Limb (tissue), 2 donors: ENCODE data around the gene FMN2.
"Not testable (repeated sequence)": the region's sequence is repeated elsewhere in the genome, so short reads cannot be mapped to it uniquely, and the experiment has no call there.

ENCODE experiments used
- DNase-seq, 2 donors: peaks; one replicate each; pipeline ENCODE4 v3.0.0-alpha.2; 2016; ENCODE audit errors: extremely low spot score in 2 of 2

The FMN2 gene

DNA sequence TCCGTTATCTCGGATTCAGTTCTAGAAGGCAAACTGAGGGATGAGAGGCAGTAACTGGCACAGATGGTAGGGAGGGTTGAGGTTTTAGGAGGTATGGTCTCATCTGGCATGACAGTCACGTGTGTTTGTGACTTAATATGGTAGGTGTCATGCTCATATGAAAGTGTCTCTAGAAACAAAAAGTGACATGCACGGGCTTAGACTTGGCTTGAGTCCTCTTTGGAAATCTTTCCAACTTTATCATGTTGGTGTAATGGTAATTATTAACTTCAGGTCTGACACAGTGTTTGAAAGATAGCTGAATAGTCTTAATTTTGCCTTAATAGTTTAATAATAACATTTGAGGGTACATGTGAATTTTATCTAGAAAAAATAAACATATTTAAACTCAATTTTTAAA is 218.1 kb downstream of the FMN2 start:
- DNase-seq = no peak

DNA sequence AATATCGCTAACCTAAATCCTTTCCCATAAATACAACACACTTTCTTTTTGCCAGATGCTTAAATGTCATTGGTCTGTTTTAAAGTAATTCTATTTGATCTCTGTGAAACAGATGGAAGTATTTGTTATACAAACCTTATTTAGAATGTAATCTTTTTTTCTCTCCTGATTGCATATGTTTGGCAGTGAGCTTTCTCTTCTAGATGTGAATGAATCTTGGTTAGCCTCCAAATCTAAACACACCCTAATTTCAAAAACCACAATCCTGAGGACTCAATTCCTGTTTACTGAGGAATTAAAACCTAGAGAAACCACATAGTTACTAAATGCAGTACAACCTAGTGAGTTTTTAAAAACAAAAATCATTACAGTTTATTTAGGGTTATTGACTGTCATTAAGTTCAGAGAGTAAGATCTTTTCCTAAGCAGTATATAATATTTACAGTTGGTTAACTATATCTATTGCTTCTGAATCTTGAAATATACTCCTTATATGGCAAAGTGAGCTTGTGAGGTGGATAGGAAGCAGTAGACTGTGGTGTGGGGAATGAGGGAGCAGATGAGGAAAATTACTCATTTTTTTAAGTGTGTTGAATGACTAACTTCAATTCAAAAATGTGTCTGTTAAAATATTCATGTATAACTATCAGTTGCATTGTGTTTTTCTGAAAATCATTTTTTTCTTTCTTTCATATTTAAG is 218.7 kb downstream of the FMN2 start:
- peak in 1 of 2 donors; percentile 53 for DNase-seq

DNA sequence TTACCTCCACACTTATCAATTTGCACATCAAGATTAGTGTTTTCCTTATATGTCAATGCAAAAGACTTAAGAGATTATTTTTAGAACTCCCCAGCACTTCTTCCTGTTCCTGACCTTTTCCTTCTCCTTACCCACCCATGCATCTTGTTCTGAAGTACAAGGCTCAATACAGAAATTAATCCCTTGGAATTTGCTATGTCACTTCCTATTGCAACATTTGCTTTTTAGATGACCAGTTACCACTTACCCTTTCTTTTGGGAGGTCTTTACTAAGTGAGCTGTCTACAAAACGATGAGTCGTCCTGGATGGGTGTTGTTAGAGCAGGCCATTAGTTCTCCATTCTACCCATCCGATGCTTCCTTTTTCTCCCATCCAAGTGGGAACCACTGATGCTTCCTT is 221.2 kb downstream of the FMN2 start:
- DNase-seq = no peak

DNA sequence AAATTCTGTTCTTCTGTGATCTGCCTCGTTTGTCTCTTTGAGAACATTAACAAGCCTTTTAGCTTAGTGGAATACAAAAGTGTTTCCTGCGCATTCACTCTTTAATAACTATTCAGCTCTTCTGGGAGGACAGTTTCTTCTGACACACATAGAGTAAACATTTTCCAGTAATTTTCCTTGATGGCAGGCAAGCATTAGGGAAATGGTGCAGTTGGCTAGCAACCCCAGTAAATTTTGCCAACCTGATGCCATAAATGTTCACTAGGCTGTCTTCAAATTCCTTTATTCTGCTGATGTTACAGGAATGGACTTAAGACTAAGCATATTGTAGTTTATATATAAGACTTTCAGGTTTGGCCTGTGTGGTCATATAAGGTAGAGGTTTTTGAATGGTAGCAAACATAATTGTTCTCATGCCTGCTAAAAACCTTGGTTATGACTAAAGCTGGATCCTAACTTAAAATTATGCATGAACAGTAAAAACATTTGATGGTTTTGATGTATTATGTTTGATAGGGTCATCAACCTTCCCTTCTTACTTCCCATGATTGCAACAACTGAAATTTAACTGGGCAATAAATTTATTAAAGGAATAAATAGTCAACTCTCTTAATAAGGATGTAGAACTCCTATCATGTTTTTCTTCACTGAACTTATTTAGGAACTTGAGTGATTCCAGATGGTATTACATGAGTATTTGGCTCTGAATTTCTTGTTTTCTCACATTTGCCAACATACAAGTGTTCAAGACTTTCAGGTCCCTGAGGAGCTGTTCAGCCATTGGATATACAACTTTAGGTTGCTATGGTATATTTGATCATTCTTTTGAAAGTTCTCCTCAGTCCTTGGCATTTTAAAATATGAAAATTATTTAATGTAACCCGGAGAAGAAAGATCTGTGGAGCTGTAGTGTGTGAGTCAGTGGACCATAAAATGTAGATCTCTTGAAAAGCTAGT is 223.4 kb downstream of the FMN2 start:
- DNase-seq = peak in 1 of 2 donors; percentile 85

DNA sequence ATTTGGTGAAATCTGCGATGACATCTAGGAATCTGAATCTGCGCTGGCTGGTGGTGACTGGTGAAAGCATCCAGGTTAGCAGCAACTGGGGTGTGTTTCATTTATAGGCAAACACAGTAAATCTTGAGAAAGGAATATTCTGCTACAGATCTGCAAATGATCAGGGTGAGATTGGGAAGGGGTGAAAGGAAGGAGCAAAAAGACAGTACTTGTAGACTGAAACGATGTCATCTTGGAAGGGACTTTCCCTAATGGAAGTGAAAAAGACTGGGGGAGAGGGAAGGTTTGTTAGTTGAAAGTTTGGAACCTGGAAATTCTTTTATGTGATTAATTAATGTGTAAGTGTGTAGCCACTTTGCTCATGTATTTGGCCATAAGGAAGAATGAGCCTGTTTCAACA is 228.3 kb downstream of the FMN2 start:
- DNase-seq = no peak

DNA sequence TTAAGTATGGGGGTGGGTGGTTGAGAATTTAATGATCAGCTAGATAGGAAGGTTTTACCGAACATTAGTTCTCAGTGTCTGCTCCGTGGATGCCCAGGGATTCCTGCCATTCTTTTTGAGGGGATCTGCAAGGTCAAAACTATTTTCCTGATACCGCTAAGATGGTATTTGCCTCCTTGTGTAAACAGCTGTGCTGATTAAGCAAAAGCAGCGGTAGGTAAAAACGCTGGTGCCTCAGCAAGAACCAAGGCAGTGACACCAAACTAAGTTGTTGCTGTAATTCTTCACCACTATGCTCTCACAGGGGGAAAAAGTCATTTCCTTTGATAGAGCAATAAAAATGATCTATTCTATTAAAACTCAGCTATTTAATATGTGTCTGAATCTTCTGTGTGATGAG is 229.0 kb downstream of the FMN2 start:
- DNase-seq = no peak

DNA sequence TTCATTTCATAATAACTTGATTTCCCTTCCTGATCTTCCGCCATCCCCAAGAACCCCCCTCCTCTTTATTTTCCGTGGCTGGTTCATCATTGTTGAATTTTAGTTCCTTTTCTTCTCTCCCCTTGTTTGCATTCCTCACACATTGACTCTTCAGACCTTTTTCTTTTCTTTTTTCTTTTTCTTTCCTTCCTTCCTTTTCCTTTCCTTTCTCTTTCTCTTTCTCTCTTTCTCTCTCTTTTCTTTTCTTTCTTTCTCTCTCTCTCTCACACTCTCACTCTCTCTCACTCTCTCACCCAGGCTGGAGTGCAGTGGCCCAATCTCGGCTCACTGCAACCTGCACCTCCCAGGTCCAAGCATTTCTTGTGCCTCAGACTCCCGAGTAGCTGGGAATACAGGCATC is 231.3 kb downstream of the FMN2 start:
- DNase-seq = no peak

DNA sequence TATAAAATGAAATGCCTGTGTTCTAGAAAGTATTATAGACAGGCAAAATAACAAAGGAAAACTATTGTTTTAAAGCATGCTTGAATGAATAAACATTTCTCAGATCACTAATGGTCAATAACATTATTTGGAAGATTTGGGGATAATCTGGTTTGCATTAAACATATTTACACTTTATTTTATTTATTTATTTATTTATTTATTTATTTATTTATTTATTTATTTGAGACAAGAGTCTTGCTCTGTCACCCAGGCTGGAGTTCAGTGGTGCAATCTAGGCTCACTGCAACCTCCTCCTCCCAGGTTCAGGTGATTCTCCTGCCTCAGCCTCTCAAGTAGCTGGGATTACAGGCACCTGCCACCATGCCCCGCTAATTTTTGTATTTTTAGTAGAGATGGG is 236.7 kb downstream of the FMN2 start:
- not testable (repeated sequence) for DNase-seq

DNA sequence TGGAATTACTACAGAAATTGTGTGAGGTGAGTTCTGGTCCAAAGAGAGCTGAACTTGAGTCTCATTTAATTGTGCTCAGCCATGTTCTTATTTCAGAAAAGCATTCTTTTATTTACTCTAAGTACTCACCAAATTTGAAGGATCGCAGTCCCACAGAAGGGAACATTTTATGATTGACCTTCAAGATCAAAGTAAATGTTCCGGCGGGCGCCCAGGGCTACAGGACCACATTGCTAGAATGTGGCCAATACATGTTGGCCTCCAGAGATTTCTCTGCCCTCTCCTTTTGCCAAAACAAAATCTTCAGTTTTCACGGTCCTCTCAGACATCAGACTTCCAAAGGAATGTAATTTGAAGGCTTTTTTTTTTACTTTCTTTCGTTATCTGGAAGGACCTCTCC is 237.8 kb downstream of the FMN2 start:
- no peak for DNase-seq

DNA sequence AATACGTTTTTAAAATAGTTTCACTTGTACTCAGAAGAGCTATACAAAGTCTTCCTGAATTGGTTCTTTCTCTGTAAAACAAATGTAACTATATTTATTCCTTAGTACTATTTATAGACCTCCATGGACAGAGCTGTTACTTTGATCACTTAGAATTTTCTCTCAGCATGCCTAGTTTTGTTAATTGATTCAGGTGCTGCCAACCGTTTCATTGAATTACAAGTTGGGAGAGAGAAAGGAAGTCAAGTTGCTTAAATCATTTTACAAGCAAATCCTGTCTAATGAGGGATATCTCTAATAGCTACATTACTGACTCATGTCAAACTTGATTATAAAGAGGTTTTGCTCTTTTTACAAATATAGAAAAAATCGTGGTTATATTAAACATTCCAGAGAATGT is 241.0 kb downstream of the FMN2 start:
- DNase-seq = no peak

DNA sequence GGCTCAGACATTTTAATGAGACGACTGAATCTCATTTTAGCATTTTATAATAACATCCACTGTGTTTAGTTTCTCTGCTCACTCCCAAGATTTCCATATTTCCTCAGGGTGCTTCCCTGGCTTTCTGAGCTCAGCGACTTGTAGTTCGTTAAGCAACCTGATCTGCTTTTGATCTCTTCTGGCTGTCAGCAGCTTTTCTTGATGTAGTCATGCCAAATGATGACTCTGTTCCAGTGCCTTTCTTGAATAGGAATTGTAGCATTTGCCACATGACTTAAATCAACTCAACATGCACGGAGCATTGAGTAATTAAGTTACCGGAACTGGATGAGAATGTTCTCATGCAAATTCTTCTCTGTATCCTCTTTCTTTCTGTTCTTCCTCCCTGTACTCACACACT is 246.1 kb downstream of the FMN2 start:
- peak in 1 of 2 donors; percentile 47 for DNase-seq

DNA sequence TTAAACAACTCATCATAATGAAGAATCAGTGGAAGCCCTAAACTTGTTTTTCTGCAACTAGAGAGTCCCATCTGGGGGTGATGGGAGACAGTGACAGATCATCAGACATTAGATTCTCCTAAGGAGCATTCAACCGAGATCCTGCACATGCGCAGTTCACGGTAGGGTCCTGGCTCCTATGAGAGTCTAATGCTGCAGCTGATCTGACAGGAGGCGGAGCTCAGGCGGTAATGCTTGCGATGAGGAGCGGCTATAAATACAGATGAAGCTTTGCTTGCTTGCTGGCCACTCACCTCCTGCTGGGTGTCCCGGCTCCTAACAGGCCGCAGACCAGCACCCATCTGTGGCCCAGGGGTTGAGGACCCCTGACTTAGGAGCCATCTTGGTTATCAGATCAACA is 247.2 kb downstream of the FMN2 start:
- no peak for DNase-seq

DNA sequence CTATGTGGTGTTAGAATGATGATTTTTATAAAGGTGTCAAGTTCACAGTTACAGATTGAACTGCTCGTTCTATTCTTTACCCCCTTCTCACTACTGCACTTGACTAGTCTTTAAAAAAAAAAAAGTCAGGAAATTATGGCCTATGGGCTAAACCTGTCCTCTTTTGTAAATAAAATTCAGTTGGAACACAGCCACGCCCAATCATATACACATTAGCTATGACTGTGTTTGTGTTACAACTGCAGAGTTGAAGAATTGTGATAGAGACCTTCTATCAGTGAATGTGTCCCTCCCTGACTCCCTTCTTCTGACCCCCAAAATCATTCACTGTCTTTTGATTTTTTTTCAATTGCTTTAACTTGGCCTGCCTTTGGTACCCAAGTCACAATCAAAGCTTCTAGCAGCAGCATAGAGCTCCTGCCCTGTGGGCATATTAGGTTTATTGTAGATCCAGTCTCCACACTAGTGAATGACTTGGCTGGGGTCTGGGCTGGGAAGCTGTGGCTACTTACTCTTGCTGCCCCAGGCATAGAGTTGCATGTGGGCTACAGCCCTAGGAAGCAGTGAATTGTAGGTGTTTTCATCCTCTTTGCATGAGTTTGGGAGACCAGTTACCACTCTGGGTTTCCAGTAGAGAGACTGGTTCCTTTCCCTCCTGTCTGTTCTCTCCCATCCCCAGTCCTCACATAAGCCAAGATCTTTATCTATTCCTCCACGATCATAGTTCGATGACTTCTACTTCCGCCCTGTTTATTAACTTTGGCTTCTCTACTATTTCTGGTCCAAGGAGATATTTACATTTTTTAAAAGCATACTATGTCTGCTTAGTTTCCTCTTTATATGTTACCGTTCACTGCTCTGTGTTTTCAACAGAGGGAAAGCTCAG is 249.9 kb downstream of the FMN2 start:
- DNase-seq = no peak

DNA sequence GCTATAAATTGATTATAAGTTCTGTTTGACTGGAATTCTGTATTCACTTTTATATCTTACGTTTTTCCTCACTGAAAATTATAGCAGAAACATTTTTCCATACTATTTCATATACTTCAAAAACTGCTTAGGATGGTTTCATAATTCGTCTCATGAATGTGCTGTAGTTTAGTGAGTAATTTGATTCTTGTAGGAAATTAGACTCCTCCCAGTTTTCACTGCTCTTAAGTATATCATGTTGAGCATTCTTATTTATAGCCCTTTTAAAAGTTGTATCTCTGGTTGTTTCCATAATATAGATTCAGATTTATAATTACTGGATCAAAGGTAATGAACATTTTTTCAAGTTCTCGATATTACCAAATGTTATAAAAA is 250.6 kb downstream of the FMN2 start:
- DNase-seq = no peak

DNA sequence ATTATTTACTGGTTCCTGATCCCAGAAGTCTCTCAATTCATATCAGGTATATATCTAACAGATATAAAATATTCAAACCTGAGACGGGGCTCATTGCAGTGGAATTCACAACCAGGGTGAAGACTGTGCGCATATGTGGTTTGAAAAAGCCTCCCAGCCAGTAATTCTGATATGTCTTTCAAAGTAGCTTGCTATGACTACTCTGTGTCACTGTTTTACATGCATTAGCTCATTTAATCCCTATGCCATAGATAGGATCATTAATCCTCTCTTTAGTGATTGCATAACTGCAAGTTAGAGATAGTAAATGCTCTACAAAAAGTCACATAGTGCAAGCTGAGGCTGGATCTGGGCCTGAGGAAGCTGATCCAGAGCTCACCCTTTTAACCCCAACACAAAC is 251.4 kb downstream of the FMN2 start:
- no peak for DNase-seq

DNA sequence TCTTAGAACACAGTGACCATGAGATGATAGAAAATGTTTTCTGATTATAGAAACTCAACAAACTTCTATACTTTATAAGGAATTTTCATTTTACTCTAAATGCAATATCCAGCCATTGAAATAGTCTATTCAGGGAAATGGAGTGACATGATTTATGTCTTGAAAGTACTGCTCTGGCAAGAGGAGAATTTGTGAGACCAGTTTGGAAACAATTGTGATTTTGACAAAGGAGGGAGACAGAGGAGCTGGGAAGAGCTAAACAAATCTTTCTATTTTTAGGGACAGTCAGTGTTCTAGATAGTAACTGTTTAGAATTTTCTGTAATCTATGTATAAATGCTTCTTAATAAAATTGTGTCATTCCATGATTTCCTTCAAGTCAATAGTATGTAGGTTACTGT is 252.3 kb downstream of the FMN2 start:
- no peak for DNase-seq

DNA sequence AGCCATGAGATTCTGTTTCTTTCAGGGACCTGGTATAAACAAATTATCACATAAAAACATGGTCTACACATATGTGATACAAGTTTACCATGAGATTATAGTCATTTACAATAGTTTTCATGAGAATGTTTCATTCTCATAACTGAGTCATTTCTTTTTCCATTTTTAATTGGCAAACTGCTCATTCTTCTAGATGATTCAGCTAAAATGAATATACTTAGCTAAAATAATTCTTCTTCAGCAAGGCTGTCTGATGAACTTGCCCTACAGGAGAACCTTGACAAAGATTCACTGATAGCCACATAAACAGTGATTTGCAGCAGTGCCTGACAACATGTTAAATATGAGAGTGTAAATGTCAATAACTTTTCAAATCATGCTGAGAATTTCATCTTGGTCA is 253.2 kb downstream of the FMN2 start:
- DNase-seq = no peak

DNA sequence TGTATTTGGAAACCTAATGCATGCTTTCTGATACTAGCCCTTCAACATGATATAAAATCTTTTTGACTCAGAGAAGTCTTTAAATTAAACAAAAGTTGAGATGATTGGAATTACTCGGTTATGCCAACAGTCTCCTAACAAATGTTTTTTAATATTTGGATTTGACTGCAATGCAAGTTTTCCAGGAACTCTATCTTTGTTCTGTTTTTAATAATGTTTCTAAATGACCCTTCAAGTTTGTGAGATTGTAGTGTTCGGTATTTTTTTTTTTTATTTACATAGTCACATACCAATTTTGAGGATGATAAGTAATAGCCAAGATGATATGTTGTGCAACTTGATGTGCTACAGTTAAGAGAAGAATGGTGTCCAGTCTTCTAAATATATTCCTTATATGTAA is 258.0 kb downstream of the FMN2 start:
- DNase-seq = no peak

DNA sequence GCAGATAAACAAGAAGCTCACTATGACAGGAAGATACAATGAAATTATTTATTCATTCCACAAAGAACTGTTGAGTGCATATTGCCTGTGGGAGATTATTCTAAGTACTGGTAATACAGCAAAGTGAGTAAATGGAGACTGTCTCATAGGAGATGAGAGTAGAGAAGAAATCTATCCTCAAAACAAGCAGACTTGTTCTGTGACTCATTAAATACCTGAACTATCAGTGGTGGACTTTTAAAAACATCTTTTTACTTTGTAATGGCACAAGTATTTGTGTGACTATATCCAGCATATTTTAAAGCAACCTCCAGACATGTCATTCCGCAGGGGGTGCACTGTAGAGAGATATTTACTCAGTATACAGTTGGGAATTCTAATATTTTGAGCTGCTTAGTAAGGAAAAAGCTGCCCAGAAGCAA is 259.2 kb downstream of the FMN2 start:
- DNase-seq = no peak

DNA sequence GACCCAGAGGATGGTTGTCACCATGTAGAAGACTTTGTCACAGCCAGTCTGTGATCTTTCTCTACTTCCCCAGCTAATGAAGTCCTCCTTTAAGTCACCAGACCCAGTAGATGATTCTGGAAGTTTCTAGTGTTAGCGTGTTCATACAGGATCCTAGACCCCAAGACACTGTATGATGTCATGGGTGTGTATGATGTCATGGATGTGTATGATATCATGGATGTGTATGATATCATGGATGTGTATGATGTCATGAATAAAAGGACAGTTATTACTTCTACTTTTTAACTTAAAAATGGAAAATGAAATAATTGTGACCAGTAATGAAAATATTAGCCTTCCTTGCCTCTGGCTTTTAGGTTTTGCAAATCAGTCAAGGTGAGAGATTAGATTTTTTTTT is 260.0 kb downstream of the FMN2 start:
- no peak for DNase-seq

DNA sequence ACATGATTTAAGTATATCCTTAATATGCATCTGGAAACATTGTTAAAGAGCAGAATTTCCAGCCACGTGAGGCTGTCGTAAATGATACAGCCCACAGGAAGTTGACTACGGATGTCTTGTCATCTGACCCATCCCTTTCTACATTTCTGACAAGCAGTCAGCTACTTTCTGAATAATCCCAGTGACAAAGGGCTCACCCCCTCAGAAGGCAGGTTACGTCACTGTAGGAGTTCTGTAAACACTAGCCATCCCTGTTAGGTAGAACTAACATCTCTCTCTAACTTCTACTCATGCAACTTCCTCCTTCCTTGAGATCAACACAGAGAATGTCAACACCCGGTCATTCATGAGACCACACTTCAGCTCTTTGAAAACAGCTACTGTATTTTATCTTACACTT is 261.1 kb downstream of the FMN2 start:
- DNase-seq = no peak

DNA sequence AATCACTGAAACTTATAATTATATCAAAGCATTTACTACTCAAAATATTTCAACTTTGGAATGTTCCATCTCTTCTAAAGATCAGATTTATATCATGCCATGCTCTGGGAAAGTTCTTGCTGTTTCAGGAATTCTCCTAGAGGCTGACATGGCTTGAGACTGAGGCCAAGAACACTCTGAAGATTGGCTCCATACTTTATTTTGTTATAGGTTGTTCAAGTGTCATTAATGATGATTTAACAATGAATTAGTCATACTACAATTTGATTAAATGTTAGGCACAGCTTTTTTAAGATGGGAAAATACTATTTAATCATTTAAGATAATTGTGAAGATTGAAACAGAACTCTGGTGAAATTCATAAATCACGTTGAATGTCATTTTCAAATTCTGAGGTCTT is 264.9 kb downstream of the FMN2 start:
- DNase-seq = no peak
